Esophagus muscularis mucosa (tissue), 4 donors: Measurements from ENCODE around the gene RPS6KA2. TPM values are rescaled to one million over a fixed set of nuclear protein-coding genes. Genes with fewer than 3 reads are reported as not detected.

Experiments used
- DNase-seq: peaks from one replicate; pipeline ENCODE4 v3.0.0-alpha.2; 2017; ENCODE audit errors: extremely low spot score
- H3K27ac ChIP-seq, 4 donors: fragments of 200-600 bp; sonication (generic); replicated peaks in 1 of 4; 1 replicate in 3 of 4; 2 replicates in 1 of 4; pipeline ENCODE4 v1.5.1; 2016 to 2019; ENCODE audit warnings: mild to moderate bottlenecking in 1 of 4
- H3K27me3 ChIP-seq, 4 donors: fragments of 200-600 bp; sonication (generic); one replicate each; pipeline versions ENCODE4 v1.5.1 to v1.6.0; 2016 to 2019
- H3K36me3 ChIP-seq, 4 donors: fragments of 200-600 bp; sonication (generic); one replicate each; pipeline ENCODE4 v1.5.1; 2016 to 2019
- H3K4me1 ChIP-seq, 4 donors: fragments of 200-600 bp; sonication (generic); one replicate each; pipeline ENCODE4 v1.5.1; 2016 to 2019
- H3K4me3 ChIP-seq, 4 donors: fragments of 200-600 bp; sonication (generic); 1 replicate in 2 of 4; 2 replicates in 2 of 4; pipeline ENCODE4 v1.5.1; 2016 to 2019; ENCODE audit warnings: mild to moderate bottlenecking in 4 of 4, moderate library complexity in 1 of 4
- H3K9me3 ChIP-seq, 4 donors: fragments of 200-600 bp; sonication (generic); 1 replicate in 3 of 4; 2 replicates in 1 of 4; pipeline ENCODE4 v1.5.1; 2016 to 2019
- CTCF ChIP-seq, 3 experiments: fragments of 200-600 bp in 2 of 3; fragments of 450-650 bp in 1 of 3; sonication (generic) in 2 of 3; IDR thresholded peaks; one replicate each; pipeline ENCODE4 v1.5.1; 2017 to 2019; ENCODE audit warnings: antibody characterized with exemption in 3 of 3, mild to moderate bottlenecking in 2 of 3, moderate library complexity in 1 of 3
- EP300 ChIP-seq: sonication (generic); formaldehyde crosslinking; IDR thresholded peaks from one replicate; pipeline ENCODE4 v1.6.1; 2017; ENCODE audit warnings: antibody characterized with exemption
- POLR2A ChIP-seq: fragments of 450-650 bp; IDR thresholded peaks from one replicate; pipeline ENCODE4 v1.6.1; 2017; ENCODE audit warnings: antibody characterized with exemption, moderate library complexity, mild to moderate bottlenecking, low read depth
- POLR2AphosphoS5 ChIP-seq, 2 donors: sonication (generic); formaldehyde crosslinking; IDR thresholded peaks; one replicate each; pipeline ENCODE4 v1.6.1; 2017; ENCODE audit warnings: antibody characterized with exemption in 2 of 2
- WGBS: methylation state at CpG from one replicate; pipeline ENCODE4 v1.1.5; 2018; 5-methylcytosine and 5-hydroxymethylcytosine counted together
- intact Hi-C: fragments of 100-400 bp; cut with DNase I; formaldehyde crosslinking; loops from one replicate; pipeline ENCODE4 v1.15.1; 2023
- total RNA-seq, 4 donors: library from RNA; depleted of rRNA; stranded (reverse); fragments of >200 nt; gene quantifications; one replicate each; pipeline versions ENCODE4 v1.1.0 to v1.2.1, GENCODE V29; 2016

Gene RPS6KA2
- total RNA-seq, 4 donors from 2014 or later, result 83.9 to 126 (median 112) TPM

GRCh38 chr6:166672624-166673206, 45.7 kb upstream of the RPS6KA2 start:
- Histone ChIP-seq H3K4me3 (no peak overlapping the region), H3K4me1 (peaks cover 9 to 21% (median 15%) of the 10 kb centered on the region in 4 donors), H3K27me3 (no peaks in the 10 kb centered on the region), H3K9me3 (no peaks in the 10 kb centered on the region), H3K36me3 (no peaks in the 10 kb centered on the region), H3K27ac (no peak overlapping the region)
- TF ChIP-seq EP300 (no peak), CTCF (IDR thresholded peaks at IDR 0.05) (no peak), POLR2AphosphoS5 (IDR thresholded peaks at IDR 0.05) (no peak), POLR2A (no peak)
- intact Hi-C loops, result no loop called here
- no peak for DNase-seq
- 77% methylated on average over 11 of the region's 14 CpGs for WGBS

DNA sequence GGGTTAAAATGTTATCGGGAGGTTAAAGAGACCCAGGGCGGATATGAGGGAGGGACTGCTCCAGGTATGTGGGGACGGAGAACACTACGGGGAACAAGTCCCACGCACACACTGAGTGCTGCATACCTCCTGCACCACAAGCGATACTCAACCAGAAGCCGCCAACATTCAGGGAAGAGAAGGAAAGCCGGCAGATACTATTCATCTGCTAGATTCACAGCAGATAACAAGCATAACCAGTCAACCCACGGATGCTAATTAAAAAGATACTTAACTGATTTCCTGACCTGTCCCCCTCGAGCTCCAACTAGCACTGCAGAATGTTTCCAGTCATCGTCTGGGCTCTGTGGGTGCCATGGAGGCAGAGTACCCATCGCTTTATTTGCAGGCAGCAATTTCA, 45.1 kb upstream of the RPS6KA2 start:
- intact Hi-C loops, result no loop called here
- peaks cover 9 to 21% (median 15%) of the 10 kb centered on the region in 4 donors for H3K4me1 ChIP-seq
- H3K27me3 ChIP-seq, result no peaks in the 10 kb centered on the region
- WGBS, result 71% methylated on average over 12 of the region's 12 CpGs
- H3K36me3 ChIP-seq, result no peaks in the 10 kb centered on the region
- H3K27ac ChIP-seq, result no peak overlapping the region
- H3K4me3 ChIP-seq, result no peak overlapping the region
- DNase-seq, result no peak
- H3K9me3 ChIP-seq, result no peaks in the 10 kb centered on the region
- TF ChIP-seq CTCF (IDR thresholded peaks at IDR 0.05) (no peak), EP300 (no peak), POLR2AphosphoS5 (IDR thresholded peaks at IDR 0.05) (no peak), POLR2A (no peak)

DNA sequence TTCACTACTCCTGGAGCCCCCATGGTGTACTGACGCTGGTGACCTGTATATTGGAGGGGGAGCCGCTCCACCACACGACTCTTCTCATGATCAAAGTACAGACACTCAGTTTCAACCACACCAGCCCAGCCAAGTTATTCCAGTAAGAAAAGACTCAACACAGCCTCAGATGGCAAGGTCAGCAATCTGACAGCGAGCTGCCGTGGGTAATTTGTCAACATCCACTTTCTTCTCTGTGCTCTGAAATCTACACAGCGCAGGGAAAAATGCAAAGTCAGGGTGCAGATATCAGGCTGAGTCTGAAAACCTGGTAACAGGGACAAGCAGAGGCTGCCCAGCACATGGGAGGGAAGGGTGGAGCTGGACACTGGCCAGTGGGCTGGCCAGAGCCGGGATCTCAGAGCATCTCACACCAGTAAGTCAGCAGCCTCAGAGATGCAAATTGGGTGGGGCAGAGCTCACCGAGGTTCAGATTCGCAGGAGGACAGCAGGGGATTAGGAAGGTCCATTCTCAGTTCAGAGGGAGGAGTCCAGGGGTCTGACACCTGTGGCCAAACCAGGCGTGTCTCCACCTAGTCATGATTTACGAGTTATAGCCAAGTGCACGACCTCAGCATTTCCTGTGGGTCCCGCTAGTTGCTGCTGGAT, 44.5 kb upstream of the RPS6KA2 start:
- TF ChIP-seq EP300 (no peak), CTCF (IDR thresholded peaks at IDR 0.05) (no peak)
- intact Hi-C loops, result no loop called here
- Histone ChIP-seq H3K27me3 (no peaks in the 10 kb centered on the region), H3K4me1 (peaks cover 9 to 21% (median 15%) of the 10 kb centered on the region in 4 donors), H3K9me3 (no peaks in the 10 kb centered on the region), H3K27ac (no peak overlapping the region), H3K36me3 (no peaks in the 10 kb centered on the region), H3K4me3 (no peak overlapping the region)
- no peak for DNase-seq
- WGBS, result 43% methylated on average over 13 of the region's 13 CpGs

- DNase-seq, result no peak
- intact Hi-C loops, result no loop called here
- Histone ChIP-seq H3K27ac (no peak overlapping the region), H3K9me3 (no peaks in the 10 kb centered on the region), H3K4me3 (no peak overlapping the region), H3K36me3 (no peaks in the 10 kb centered on the region), H3K4me1 (peaks cover 9 to 21% (median 15%) of the 10 kb centered on the region in 4 donors), H3K27me3 (no peaks in the 10 kb centered on the region)
- no peak for TF ChIP-seq POLR2A
- WGBS, result 93% methylated on average over 5 of the region's 5 CpGs
Measured at GRCh38 chr6:166670894-166671293, 43.8 kb upstream of the RPS6KA2 start.

GRCh38 chr6:166670013-166670412, 43.0 kb upstream of the RPS6KA2 start:
- DNase-seq, result no peak
- no peaks in the 10 kb centered on the region for H3K9me3 ChIP-seq
- H3K27ac ChIP-seq, result no peak overlapping the region
- TF ChIP-seq POLR2A (no peak), CTCF (IDR thresholded peaks at IDR 0.05) (no peak), EP300 (no peak), POLR2AphosphoS5 (IDR thresholded peaks at IDR 0.05) (no peak)
- H3K4me1 ChIP-seq, result peaks cover 9 to 21% (median 15%) of the 10 kb centered on the region in 4 donors
- no peak overlapping the region for H3K4me3 ChIP-seq
- no peaks in the 10 kb centered on the region for H3K27me3 ChIP-seq
- WGBS, result 90% methylated on average over 2 of the region's 9 CpGs
- intact Hi-C loops, result no loop called here
- no peaks in the 10 kb centered on the region for H3K36me3 ChIP-seq
